GM20000 (cell line): ENCODE data around the gene ARHGAP24.
"Not testable (repeated sequence)": the region's sequence is repeated elsewhere in the genome, so short reads cannot be mapped to it uniquely, and the experiment has no call there.

ENCODE experiments used
- DNase-seq: peaks from one replicate; pipeline ENCODE4 v3.0.0; 2012; ENCODE audit warnings: low spot score
- TF ChIP-seq, protein P1 (sequence below): IDR thresholded peaks from 2 replicates; pipeline ENCODE4 v1.5.1; 2012; ENCODE audit warnings: mild to moderate bottlenecking, control low read depth; ENCODE audit errors: extremely low read depth, missing control alignments

The ARHGAP24 gene

DNA sequence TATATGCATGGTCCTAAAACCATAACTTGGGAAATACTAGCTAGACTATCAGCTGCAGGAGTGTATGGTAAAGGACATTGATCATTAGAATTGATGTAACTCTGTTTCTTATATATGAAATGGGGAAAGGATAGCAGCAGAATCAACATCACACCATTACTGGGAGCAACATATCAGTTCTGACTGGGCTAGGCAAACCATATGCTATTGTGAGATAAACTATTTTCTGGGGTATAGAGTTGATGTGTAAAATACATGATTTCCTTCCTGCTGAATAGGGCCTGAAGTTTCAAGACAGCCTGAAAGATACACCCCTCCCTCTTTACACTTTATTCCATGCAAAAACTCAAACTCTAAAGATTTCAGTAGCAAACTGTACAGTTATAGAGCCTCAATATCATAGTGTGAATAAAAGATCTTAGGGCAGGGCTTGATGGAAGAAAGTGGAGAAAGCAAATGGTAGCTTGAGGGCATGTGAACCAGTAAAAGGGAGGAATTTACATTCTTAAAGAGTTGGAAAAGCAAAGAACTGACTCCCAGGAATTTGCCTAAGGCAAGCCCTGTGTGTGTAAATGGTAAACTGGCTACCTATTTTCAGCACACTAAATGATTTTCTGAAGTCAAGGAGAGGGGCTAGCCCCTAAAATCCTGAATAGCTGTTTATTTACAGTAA, 480.8 kb downstream of the ARHGAP24 start:
- TF ChIP-seq, protein P1, sequence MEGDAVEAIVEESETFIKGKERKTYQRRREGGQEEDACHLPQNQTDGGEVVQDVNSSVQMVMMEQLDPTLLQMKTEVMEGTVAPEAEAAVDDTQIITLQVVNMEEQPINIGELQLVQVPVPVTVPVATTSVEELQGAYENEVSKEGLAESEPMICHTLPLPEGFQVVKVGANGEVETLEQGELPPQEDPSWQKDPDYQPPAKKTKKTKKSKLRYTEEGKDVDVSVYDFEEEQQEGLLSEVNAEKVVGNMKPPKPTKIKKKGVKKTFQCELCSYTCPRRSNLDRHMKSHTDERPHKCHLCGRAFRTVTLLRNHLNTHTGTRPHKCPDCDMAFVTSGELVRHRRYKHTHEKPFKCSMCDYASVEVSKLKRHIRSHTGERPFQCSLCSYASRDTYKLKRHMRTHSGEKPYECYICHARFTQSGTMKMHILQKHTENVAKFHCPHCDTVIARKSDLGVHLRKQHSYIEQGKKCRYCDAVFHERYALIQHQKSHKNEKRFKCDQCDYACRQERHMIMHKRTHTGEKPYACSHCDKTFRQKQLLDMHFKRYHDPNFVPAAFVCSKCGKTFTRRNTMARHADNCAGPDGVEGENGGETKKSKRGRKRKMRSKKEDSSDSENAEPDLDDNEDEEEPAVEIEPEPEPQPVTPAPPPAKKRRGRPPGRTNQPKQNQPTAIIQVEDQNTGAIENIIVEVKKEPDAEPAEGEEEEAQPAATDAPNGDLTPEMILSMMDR, result no peak
- no peak for DNase-seq

DNA sequence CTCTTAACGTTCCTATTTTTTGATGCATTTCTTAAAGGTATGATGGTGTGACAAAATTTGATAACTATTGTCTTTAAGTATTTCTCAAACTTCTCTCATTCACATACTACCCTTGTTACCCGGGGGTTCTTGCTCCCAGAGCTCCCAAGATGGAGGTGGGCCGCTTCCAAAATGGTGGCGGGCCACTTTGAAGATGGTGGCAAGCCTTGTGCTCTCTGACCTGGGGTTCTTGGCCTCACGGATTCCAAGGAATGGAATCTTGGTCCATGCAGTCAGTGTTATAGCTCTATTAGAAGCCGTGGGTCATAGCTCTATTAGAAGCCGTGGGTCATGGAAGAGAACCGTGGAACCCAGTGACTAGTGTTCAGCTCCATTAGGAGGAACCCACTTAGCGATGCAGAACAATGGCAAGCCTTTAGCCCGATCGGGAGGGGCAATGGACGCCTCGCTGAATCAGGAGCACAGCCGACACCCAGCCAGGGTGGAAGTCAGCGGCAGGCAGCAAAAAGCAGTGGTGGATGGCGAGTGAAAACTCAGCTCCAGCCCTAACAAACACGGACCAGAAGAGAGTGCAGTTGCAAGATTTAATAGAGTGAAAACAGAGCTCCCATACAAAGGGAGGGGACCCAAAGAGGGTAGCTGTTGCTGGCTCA, 481.5 kb downstream of the ARHGAP24 start:
- DNase-seq, result no peak
- TF ChIP-seq, protein P1, result no peak

DNA sequence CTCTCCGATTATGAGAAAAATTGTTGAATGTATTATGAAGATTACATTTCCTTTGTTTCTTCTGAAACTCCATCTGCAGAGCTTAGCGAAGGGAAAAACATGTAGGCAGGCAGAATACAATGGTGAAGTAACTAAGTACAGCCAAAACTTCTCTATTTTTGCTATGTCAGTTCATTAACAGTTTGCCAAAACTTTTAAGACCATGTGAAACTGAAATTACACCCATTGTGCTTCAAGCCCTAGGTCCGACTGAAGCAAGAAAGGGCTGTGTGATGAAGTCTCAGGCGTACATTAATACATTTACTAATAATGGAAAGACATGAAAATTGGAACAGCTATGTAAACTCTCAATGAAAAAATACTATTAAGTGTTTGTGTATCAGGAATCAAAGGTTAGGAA, 486.9 kb downstream of the ARHGAP24 start:
- TF ChIP-seq, protein P1, result no peak
- DNase-seq, result no peak

DNA sequence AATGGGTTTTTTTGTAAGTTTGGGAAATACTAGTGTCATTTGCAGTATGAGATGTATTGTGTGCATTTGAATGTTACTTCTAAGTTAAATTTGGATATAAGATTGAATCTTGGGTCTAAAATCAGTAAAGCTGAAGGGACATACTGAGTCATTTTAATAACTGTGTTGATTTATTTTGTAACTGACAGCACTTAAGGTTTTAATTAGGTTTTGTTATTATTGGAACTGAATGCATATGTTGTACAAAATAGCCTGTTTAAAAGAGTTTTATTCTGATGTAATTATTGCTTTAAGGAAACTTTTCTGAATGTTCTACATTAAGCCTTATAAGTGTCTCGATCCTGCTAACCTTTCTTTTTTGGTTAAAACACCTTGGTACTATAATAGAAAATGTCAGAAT, 488.3 kb downstream of the ARHGAP24 start:
- TF ChIP-seq, protein P1, result no peak
- no peak for DNase-seq

DNA sequence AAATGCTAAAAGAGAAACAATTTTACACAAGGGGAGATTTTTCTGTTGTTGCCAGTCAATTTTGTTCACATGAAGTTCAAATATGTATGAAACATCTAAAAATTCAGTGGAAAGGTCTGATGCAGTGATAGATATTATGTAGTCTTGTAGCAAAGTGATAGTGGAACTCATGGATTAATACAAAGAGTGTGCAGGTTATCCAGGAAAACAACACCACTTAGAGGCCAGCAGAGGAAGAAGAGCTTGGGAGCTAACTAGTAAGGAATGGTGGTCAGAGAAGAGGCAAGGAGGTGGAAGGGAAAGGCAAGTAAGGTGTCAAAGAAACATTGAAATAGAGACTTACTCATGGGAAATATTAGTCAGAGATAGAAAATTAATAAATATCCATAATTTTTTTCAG, 489.3 kb downstream of the ARHGAP24 start:
- DNase-seq, result no peak
- TF ChIP-seq, protein P1, result no peak

DNA sequence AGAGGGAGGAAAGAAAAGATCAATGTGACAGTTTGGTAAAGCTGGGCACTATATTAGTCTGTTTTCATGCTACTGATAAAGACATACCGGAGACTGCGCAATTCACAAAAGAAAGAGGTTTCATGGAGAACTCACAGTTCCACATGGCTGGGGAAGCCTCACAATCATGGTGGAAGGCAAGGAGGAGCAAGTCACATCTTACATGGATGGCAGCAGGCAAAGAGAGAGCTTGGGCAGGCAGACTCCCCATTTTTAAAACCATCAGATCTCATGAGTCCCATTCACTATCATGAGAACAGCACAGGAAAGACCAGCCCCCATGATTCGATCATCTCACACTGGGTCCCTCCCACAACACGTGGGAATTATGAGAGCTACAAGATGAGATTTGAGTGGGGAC, 490.1 kb downstream of the ARHGAP24 start:
- not testable (repeated sequence) for DNase-seq

DNA sequence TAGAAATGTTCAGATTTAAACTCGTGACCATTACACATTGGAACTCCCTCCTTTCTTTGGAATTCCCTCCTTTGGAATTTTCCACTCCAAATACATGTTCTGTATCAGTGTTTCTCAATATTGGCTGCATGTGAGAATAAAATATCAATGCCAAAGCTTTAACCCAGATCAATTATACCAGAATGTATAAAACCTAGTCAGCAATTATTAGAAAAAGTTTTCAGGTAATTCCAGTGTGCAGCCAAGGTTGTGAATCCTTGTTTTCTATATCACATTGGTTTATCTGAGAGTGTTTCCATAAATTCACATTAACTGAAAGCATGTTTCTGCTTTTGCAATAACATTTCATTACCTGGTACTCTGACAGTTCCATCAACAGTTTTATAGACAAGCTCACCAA, 490.6 kb downstream of the ARHGAP24 start:
- DNase-seq, result no peak
- TF ChIP-seq, protein P1, result no peak

DNA sequence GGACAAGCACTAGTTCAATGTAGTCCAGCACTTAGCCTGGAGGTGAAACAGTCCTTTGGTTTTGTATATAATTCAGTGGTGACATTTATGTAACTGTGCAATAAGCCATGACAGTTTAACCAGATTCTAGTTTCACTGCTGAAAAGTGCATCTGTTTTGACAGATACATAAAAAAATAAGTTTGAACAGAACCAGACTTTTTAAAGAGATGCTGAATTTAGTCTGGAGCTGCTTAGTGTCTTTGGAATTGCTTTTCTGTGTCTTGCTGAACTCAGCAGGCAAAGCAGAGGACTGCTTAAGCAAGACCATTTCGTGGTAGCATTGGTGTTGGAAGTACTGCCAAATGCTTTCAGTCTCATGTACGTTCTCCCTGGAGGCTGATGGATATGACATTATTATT, 491.4 kb downstream of the ARHGAP24 start:
- TF ChIP-seq, protein P1, result no peak
- DNase-seq, result no peak
